ENCODE measurements around the gene PMEPA1. TPM values are rescaled to one million over a fixed set of nuclear protein-coding genes. Genes with fewer than 3 reads are reported as not detected.

Gene PMEPA1
- total RNA-seq, 4 donors from 2014 or later = 10.4 to 37.8 (median 17.4) TPM

DNA sequence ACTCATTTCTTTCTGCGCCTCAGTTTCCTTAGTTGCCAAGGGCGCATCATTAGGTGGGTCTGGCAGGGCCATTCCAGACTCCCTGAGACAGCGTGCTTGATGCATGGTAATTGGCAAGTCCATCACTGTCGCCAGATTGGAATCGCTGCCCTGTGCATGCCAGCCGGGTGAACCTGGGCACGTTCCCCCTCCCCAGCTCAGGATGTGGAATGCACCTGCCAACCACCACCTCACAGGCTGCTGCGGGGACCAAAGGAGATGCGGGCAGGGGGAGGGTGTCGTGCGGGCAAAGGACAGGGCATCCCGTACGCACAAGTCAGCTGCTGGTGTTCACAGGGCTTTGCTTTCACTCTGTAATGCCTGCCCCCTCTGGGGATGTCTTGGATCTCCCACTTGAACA is 36.4 kb upstream of the PMEPA1 start:
- H3K27me3 ChIP-seq = no peaks in the 10 kb centered on the region
- WGBS = 95% methylated on average over 7 of the region's 13 CpGs
- H3K4me3 ChIP-seq = no peak overlapping the region
- H3K9me3 ChIP-seq = no peaks in the 10 kb centered on the region
- no peaks in the 10 kb centered on the region for H3K36me3 ChIP-seq
- TF ChIP-seq, protein P1, sequence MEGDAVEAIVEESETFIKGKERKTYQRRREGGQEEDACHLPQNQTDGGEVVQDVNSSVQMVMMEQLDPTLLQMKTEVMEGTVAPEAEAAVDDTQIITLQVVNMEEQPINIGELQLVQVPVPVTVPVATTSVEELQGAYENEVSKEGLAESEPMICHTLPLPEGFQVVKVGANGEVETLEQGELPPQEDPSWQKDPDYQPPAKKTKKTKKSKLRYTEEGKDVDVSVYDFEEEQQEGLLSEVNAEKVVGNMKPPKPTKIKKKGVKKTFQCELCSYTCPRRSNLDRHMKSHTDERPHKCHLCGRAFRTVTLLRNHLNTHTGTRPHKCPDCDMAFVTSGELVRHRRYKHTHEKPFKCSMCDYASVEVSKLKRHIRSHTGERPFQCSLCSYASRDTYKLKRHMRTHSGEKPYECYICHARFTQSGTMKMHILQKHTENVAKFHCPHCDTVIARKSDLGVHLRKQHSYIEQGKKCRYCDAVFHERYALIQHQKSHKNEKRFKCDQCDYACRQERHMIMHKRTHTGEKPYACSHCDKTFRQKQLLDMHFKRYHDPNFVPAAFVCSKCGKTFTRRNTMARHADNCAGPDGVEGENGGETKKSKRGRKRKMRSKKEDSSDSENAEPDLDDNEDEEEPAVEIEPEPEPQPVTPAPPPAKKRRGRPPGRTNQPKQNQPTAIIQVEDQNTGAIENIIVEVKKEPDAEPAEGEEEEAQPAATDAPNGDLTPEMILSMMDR (IDR thresholded peaks at IDR 0.05) = no peak
- TF ChIP-seq EP300 (IDR thresholded peaks at IDR 0.05) (no peak), POLR2AphosphoS5 (IDR thresholded peaks at IDR 0.05) (no peak), POLR2A (IDR thresholded peaks at IDR 0.05; ENCODE audit: low read depth) (no peak)
- H3K4me1 ChIP-seq = peaks cover 24 to 37% (median 36%) of the 10 kb centered on the region in 4 donors
- intact Hi-C loops (cut with DNase I) = loop anchor here (5.0 to 10.0 kb wide), 2 partner anchors 34 to 61 kb away; partner anchors contain the start of gene PMEPA1
- DNase-seq (ENCODE audit: extremely low spot score) = no peak
- peak overlapping the region in 1 of 4 donors; percentile 85 for H3K27ac ChIP-seq (replicated peaks in 1 of 4)

GRCh38 chr20:57744206-57744605 is 34.4 kb upstream of the PMEPA1 start:
- TF ChIP-seq POLR2AphosphoS5 (IDR thresholded peaks at IDR 0.05) (no peak), EP300 (IDR thresholded peaks at IDR 0.05) (no peak), POLR2A (IDR thresholded peaks at IDR 0.05; ENCODE audit: low read depth) (no peak)
- TF ChIP-seq, protein P1 (IDR thresholded peaks at IDR 0.05) = no peak

DNA sequence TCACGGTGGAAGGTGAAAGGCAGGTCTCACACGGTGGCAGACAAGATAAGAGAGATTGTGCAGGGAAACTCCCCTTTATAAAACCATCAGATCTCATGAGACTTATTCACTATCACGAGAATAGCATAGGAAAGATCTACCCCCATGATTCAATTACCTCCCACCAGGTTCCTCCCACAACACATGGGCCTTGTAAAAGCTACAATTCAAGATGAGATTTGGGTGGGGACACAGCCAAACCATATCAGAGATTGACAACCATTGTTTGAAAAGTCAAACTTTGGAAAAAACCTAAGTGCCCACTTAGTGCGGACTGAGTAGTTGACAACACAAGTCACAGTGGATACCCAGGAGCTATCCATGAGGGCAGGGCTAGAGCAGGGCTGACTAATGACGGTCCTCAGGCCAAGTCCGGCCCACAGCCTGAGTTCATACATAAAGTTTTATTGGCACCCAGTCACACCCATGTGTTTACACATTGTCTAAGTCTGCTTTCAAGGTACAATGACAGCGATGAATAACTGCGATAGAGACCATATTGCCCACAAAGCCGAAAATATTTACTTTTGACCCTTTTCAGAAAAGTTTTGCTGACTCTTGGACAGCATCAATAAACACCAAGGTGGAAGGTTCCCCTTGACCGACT is 33.8 kb upstream of the PMEPA1 start:
- Histone ChIP-seq H3K9me3 (no peaks in the 10 kb centered on the region), H3K4me3 (no peak overlapping the region), H3K27me3 (no peaks in the 10 kb centered on the region), H3K4me1 (peaks cover 13 to 28% (median 20%) of the 10 kb centered on the region in 4 donors), H3K36me3 (no peaks in the 10 kb centered on the region), H3K27ac (replicated peaks in 1 of 4) (no peak overlapping the region)
- TF ChIP-seq POLR2A (IDR thresholded peaks at IDR 0.05; ENCODE audit: low read depth) (no peak), EP300 (IDR thresholded peaks at IDR 0.05) (no peak), POLR2AphosphoS5 (IDR thresholded peaks at IDR 0.05) (no peak)
- TF ChIP-seq, protein P1 (IDR thresholded peaks at IDR 0.05) = no peak
- no peak for DNase-seq (ENCODE audit: extremely low spot score)
- 88% methylated on average over 10 of the region's 10 CpGs for WGBS
- intact Hi-C loops (cut with DNase I) = loop anchor here (10.0 kb wide), 1 partner anchor 59 kb away; no protein-coding TSS in a partner anchor

More at GRCh38 chr20:57744206-57744605, 34.4 kb upstream of the PMEPA1 start:
- Histone ChIP-seq H3K27ac (replicated peaks in 1 of 4) (no peak overlapping the region), H3K36me3 (no peaks in the 10 kb centered on the region), H3K27me3 (no peaks in the 10 kb centered on the region), H3K9me3 (no peaks in the 10 kb centered on the region), H3K4me3 (no peak overlapping the region), H3K4me1 (peaks cover 19 to 28% (median 27%) of the 10 kb centered on the region in 4 donors)
- 89% methylated on average over 6 of the region's 6 CpGs for WGBS
- intact Hi-C loops (cut with DNase I) = loop anchor here (10.0 kb wide), 1 partner anchor 59 kb away; no protein-coding TSS in a partner anchor
- DNase-seq (ENCODE audit: extremely low spot score) = no peak

DNA sequence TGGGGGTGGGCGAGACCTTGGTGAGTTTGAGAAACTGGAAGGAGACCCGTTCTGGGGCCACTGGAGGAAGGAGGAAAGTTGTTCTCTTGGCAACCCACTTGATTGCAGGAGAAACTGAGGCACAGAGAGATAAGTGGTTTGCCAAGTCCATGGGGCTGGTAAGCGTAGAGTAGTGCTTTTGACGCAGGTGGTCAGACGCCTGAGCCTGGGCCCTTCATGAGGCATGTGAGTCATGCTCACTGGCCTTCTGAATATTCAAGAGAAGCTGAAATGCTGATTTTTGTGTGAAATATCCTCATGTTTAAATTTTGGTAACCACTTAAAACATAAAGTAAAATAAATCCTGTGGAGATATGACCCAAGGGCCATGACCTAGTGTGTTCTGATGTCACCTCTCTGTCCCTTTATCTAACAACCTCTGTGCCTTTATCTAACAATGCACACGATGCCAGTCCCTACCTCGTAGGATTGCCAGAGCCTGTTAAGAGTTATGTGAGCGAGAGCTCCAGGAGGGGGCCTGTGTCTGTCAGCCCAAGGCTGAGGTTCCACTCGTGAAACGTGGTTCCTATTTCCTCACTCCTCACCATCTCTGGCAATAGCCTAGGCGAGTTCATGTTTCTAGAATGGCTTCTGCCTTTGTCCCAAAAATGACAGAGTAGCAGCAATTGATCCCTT is 32.8 kb upstream of the PMEPA1 start:
- no peak for DNase-seq (ENCODE audit: extremely low spot score)
- Histone ChIP-seq H3K4me3 (no peak overlapping the region), H3K4me1 (peaks cover 4 to 23% (median 11%) of the 10 kb centered on the region in 4 donors), H3K9me3 (no peaks in the 10 kb centered on the region), H3K36me3 (no peaks in the 10 kb centered on the region), H3K27ac (replicated peaks in 1 of 4) (no peak overlapping the region), H3K27me3 (no peaks in the 10 kb centered on the region)
- TF ChIP-seq POLR2A (IDR thresholded peaks at IDR 0.05; ENCODE audit: low read depth) = no peak
- no peak for TF ChIP-seq EP300 (IDR thresholded peaks at IDR 0.05)
- TF ChIP-seq, protein P1 (IDR thresholded peaks at IDR 0.05) = no peak
- TF ChIP-seq POLR2AphosphoS5 (IDR thresholded peaks at IDR 0.05) = no peak
- 79% methylated on average over 11 of the region's 11 CpGs for WGBS
- intact Hi-C loops (cut with DNase I) = loop anchor here (10.0 kb wide), 1 partner anchor 58 kb away; no protein-coding TSS in a partner anchor
